BLaER1 treated with 17β-estradiol and CSF1 and Interleukin-3, amounts not matched to agents 10 nM and 100 nM (cell line): ENCODE results near the gene GABRG3.
"Not testable (repeated sequence)": the region's sequence is repeated elsewhere in the genome, so short reads cannot be mapped to it uniquely, and the experiment has no call there.

Source experiments
- H3K27ac ChIP-seq, 11 experiments: shearing (Covaris generic); formaldehyde crosslinking; 2 replicates each; pipeline ENCODE4 v1.8.1; 2022
- H3K27me3 ChIP-seq, 11 experiments: shearing (Covaris generic); formaldehyde crosslinking; 2 replicates each; pipeline ENCODE4 v1.8.1; 2022
- H3K36me3 ChIP-seq, 11 experiments: shearing (Covaris generic); formaldehyde crosslinking; 2 replicates each; pipeline ENCODE4 v1.8.1; 2022
- H3K4me1 ChIP-seq, 10 experiments: shearing (Covaris generic); formaldehyde crosslinking; 2 replicates each; pipeline ENCODE4 v1.8.1; 2022
- H3K4me2 ChIP-seq, 11 experiments: shearing (Covaris generic); formaldehyde crosslinking; 2 replicates each; pipeline ENCODE4 v1.8.1; 2022
- H3K4me3 ChIP-seq, 10 experiments: shearing (Covaris generic); formaldehyde crosslinking; 2 replicates each; pipeline ENCODE4 v1.8.1; 2022
- H3K9ac ChIP-seq, 11 experiments: shearing (Covaris generic); formaldehyde crosslinking; 2 replicates each; pipeline ENCODE4 v1.8.1; 2022
- H3K9me3 ChIP-seq, 11 experiments: shearing (Covaris generic); formaldehyde crosslinking; replicated peaks in 1 of 11; 2 replicates each; pipeline ENCODE4 v1.8.1; 2022
- H4K20me1 ChIP-seq, 11 experiments: shearing (Covaris generic); formaldehyde crosslinking; 2 replicates each; pipeline ENCODE4 v1.8.1; 2022
- Cebpa-rat ChIP-seq, 11 experiments: shearing (Covaris generic); IDR thresholded peaks; 2 replicates each; pipeline ENCODE4 v1.8.1; 2022

The GABRG3 gene

DNA sequence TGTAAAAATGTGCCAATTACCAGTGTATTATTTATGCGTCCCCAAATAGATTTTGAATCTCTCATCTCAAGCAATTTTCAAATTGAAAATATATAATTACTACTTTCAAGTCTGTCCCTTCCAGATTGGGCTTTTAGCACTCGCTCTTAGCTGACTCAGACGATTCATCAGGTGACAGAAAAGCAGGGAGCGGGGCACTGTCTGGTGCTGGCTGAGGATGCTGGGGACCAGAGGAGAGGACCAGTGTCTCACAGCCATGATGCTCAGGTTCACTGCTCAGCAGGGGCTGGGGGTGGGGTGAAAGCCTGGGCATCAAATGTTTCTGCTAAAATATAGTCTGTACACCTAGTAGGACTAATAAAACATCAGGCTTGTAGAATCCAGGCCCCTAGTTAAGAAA is 199.9 kb downstream of the GABRG3 start:
- H3K9me3 ChIP-seq = peaks cover 0 to 7% (median 3%) of the 10 kb centered on the region in 11 experiments; a peak in 12 of 22 replicates
- H3K4me1 ChIP-seq = peaks cover 0 to 9% (median 0%) of the 10 kb centered on the region in 10 experiments; a peak in 7 of 20 replicates

GRCh38 chr15:27172821-27173220 is 201.8 kb downstream of the GABRG3 start:
- Histone ChIP-seq H3K9ac (no peak overlapping the region), H3K4me1 (no peaks in the 10 kb centered on the region; a peak in 1 of 20 replicates), H3K27ac (no peak overlapping the region), H3K27me3 (no peaks in the 10 kb centered on the region), H4K20me1 (no peaks in the 10 kb centered on the region), H3K9me3 (peaks cover 11 to 27% (median 21%) of the 10 kb centered on the region in 11 experiments), H3K4me3 (no peak overlapping the region), H3K36me3 (no peaks in the 10 kb centered on the region), H3K4me2 (no peak overlapping the region)
- TF ChIP-seq Cebpa-rat (IDR thresholded peaks at IDR 0.05) = no peak

More for the DNA sequence above, 199.9 kb downstream of the GABRG3 start:
- no peaks in the 10 kb centered on the region for H3K36me3 ChIP-seq
- no peaks in the 10 kb centered on the region for H4K20me1 ChIP-seq
- no peak overlapping the region for H3K4me3 ChIP-seq
- no peak for TF ChIP-seq Cebpa-rat (IDR thresholded peaks at IDR 0.05)
- H3K27ac ChIP-seq = no peak overlapping the region
- H3K9ac ChIP-seq = no peak overlapping the region
- H3K27me3 ChIP-seq = no peaks in the 10 kb centered on the region
- H3K4me2 ChIP-seq = no peak overlapping the region

- Histone ChIP-seq H3K4me3 (no peak overlapping the region), H3K9ac (no peak overlapping the region), H3K4me1 (no peaks in the 10 kb centered on the region), H3K27ac (no peak overlapping the region), H3K4me2 (no peak overlapping the region), H3K36me3 (no peaks in the 10 kb centered on the region), H3K9me3 (peaks cover 11 to 31% (median 21%) of the 10 kb centered on the region in 11 experiments), H4K20me1 (no peaks in the 10 kb centered on the region), H3K27me3 (no peaks in the 10 kb centered on the region)
- TF ChIP-seq Cebpa-rat (IDR thresholded peaks at IDR 0.05) = no peak
Measured at GRCh38 chr15:27175472-27176153, 204.6 kb downstream of the GABRG3 start.

DNA sequence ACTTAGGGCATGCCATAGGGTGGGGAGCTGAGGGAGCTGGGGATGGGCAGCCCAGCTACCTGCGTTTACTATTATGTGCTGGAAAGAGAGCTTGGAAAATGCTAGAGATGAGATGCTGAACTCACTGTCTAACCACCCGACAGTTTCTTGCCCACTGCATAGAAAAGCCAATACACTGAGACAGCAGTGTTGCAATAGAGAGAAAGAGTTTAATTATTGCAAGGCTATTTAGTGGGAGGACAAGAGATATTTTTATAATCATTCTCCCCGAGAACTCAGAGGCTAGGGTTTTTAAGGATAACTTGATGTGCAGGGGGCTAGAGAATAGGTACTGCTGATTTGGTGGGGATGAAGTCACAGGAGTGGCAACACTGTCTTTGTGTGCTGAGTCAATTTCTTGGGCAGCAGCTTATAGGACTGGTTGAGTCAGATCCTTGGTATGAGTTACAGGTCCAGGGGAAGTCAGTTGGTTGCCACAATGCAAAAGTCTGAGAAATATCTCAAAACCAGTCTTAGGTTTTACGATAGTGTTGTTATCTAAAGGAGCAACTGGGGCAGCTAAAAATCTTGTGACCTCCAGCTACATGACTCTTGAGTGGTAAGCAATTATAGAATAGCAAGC is 205.9 kb downstream of the GABRG3 start:
- Histone ChIP-seq H3K4me3 (no peak overlapping the region), H3K27me3 (no peaks in the 10 kb centered on the region), H3K4me2 (no peak overlapping the region), H3K9me3 (peaks cover 11 to 31% (median 21%) of the 10 kb centered on the region in 11 experiments), H3K4me1 (no peaks in the 10 kb centered on the region), H3K36me3 (no peaks in the 10 kb centered on the region), H3K27ac (no peak overlapping the region), H3K9ac (no peak overlapping the region), H4K20me1 (no peaks in the 10 kb centered on the region)
- TF ChIP-seq Cebpa-rat (IDR thresholded peaks at IDR 0.05) = no peak

- no peak overlapping the region for H3K4me2 ChIP-seq
- no peaks in the 10 kb centered on the region for H3K36me3 ChIP-seq
- no peak overlapping the region for H3K27ac ChIP-seq
Measured at GRCh38 chr15:27179789-27180188, 208.8 kb downstream of the GABRG3 start.

GRCh38 chr15:27182561-27183110 is 211.7 kb downstream of the GABRG3 start:
- TF ChIP-seq Cebpa-rat (IDR thresholded peaks at IDR 0.05) = no peak

More at GRCh38 chr15:27179789-27180188, 208.8 kb downstream of the GABRG3 start:
- H3K27me3 ChIP-seq = no peaks in the 10 kb centered on the region
- H3K4me1 ChIP-seq = no peaks in the 10 kb centered on the region
- no peaks in the 10 kb centered on the region for H4K20me1 ChIP-seq
- peaks cover 11 to 31% (median 21%) of the 10 kb centered on the region in 11 experiments for H3K9me3 ChIP-seq
- H3K9ac ChIP-seq = no peak overlapping the region
- no peak overlapping the region for H3K4me3 ChIP-seq
- no peak for TF ChIP-seq Cebpa-rat (IDR thresholded peaks at IDR 0.05)

GRCh38 chr15:27183201-27183600 is 212.2 kb downstream of the GABRG3 start:
- no peak overlapping the region for H3K27ac ChIP-seq
- no peaks in the 10 kb centered on the region for H4K20me1 ChIP-seq
- H3K36me3 ChIP-seq = no peaks in the 10 kb centered on the region
- H3K9me3 ChIP-seq = peaks cover 0 to 5% (median 0%) of the 10 kb centered on the region in 11 experiments; a peak in 2 of 22 replicates
- no peaks in the 10 kb centered on the region for H3K4me1 ChIP-seq
- no peak overlapping the region for H3K4me2 ChIP-seq
- no peak for TF ChIP-seq Cebpa-rat (IDR thresholded peaks at IDR 0.05)
- no peak overlapping the region for H3K9ac ChIP-seq
- no peaks in the 10 kb centered on the region for H3K27me3 ChIP-seq
- no peak overlapping the region for H3K4me3 ChIP-seq

More at GRCh38 chr15:27182561-27183110, 211.7 kb downstream of the GABRG3 start:
- Histone ChIP-seq H3K4me2 (no peak overlapping the region), H3K27me3 (no peaks in the 10 kb centered on the region), H3K4me3 (no peak overlapping the region), H3K9ac (no peak overlapping the region), H3K27ac (no peak overlapping the region), H3K4me1 (no peaks in the 10 kb centered on the region), H4K20me1 (no peaks in the 10 kb centered on the region), H3K36me3 (no peaks in the 10 kb centered on the region), H3K9me3 (peaks cover 0 to 9% (median 3%) of the 10 kb centered on the region in 11 experiments; a peak in 12 of 22 replicates)

DNA sequence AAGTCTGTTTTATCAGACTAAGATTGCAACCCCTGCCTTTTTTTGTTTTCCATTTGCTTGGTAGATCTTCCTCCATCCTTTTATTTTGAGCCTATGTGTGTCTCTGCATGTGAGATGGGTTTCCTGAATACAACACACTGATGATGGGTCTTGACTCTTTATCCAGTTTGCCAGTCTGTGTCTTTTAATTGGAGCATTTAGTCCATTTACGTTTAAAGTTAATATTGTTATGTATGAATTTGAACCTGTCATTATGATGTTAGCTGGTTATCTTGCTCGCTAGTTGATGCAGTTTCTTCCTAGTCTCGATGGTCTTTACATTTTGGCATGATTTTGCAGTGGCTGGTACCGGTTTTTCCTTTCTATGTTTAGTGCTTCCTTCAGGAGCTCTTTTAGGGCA is 220.5 kb downstream of the GABRG3 start:
- not testable (repeated sequence) for H3K9me3 ChIP-seq, H3K4me2 ChIP-seq

DNA sequence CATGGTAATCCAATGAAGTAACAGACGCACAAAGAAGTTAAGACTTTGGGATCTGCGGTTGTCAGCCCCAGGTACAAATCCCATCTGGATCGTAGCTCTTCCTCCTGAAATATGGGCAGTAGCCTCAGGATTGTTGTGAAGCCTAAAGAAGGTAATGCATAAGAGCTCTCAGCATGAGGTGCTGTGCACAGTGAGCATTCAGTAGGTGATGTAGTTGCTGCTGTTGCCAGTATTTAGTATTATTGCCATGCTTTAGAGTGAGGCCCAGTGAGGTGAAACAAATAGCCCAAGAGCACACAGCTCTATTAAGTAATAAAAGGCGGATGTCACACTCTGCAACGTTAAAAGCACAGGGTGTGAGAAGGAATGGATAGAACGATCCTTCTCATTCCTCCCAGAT is 225.7 kb downstream of the GABRG3 start:
- no peak overlapping the region; a peak in 1 of 22 replicates for H3K4me2 ChIP-seq
- H3K36me3 ChIP-seq = no peaks in the 10 kb centered on the region
- no peak overlapping the region for H3K4me3 ChIP-seq
- H3K4me1 ChIP-seq = peaks cover 0 to 3% (median 0%) of the 10 kb centered on the region in 10 experiments; a peak in 1 of 20 replicates
- TF ChIP-seq Cebpa-rat (IDR thresholded peaks at IDR 0.05) = no peak
- no peaks in the 10 kb centered on the region for H3K27me3 ChIP-seq
- no peak overlapping the region for H3K27ac ChIP-seq
- H3K9ac ChIP-seq = no peak overlapping the region
- no peaks in the 10 kb centered on the region for H3K9me3 ChIP-seq
- no peaks in the 10 kb centered on the region for H4K20me1 ChIP-seq

More for the DNA sequence above, 220.5 kb downstream of the GABRG3 start:
- H4K20me1 ChIP-seq, H3K27ac ChIP-seq, H3K4me3 ChIP-seq, H3K9ac ChIP-seq, H3K36me3 ChIP-seq, H3K4me1 ChIP-seq, H3K27me3 ChIP-seq: not testable (repeated sequence)
